ENCODE measurements around the gene TNFRSF25. TPM values are rescaled to one million over a fixed set of nuclear protein-coding genes. Genes with fewer than 3 reads are reported as not detected.
"Not testable (repeated sequence)": the region's sequence is repeated elsewhere in the genome, so short reads cannot be mapped to it uniquely, and the experiment has no call there.

Gene TNFRSF25
- polyA plus RNA-seq, 2 donors: 23.9 to 53.9 TPM

DNA sequence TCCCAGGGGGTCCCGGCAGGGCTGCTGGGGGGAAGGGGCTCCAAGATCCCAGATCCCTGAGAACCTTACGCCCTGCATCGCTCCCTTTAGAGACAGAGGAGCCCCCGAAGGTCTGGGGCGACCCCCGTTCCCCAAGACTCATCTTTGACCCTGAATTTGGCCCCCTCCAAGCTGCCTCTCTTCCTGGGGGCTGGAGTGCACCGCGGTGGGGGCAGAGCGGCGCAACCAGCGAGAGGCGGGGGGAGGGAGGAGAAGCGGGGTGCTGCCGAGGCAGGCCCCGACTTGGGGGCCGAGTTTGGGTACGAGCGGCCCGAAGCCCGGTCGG is 30.9 kb upstream of the TNFRSF25 start:
- peak overlapping the region in 1 of 2 donors; percentile 11 for H3K27ac ChIP-seq (ENCODE audit: low read depth in 2 of 2, low read length in 1 of 2)
- H3K4me1 ChIP-seq (ENCODE audit: control insufficient read depth in 2 of 2, insufficient read depth in 2 of 2, low read length in 1 of 2): peaks cover 2 to 6% of the 10 kb centered on the region in 2 donors
- no peaks in the 10 kb centered on the region for H3K36me3 ChIP-seq (ENCODE audit: control insufficient read depth in 2 of 2, insufficient read depth in 2 of 2, low read length in 1 of 2)
- 3 to 4% methylated on average over 11 to 21 of the region's 21 CpGs for WGBS, 2 donors
- peak overlapping the region; percentile 46 to 48 for H3K4me3 ChIP-seq (ENCODE audit: low read depth in 1 of 2, low read length in 2 of 2)
- no peaks in the 10 kb centered on the region for H3K9me3 ChIP-seq (ENCODE audit: control insufficient read depth in 2 of 2, insufficient read depth in 1 of 2, low read depth in 1 of 2, low read length in 1 of 2)
- no peaks in the 10 kb centered on the region for H3K27me3 ChIP-seq (ENCODE audit: control insufficient read depth in 1 of 2, insufficient read depth in 2 of 2, low read length in 2 of 2)

DNA sequence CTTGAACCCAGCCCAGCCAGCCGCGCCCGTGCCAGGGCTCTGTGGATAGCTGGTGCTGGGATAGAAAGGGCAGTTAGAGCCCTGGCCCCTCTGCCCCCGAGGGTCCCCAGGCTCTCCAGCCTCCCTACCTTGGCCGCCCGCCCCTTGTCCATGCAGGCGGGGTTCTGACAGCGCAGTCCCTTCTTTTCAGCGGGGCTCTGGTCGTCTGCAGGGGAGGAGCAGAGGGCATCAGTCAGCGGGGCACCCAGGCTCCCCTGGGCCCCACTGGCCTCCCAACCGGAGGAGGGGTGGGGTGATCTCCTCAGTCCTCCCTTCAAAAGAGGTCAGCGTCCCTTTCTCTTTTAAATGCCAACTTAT is 30.4 kb upstream of the TNFRSF25 start:
- H3K4me3 ChIP-seq (ENCODE audit: low read depth in 1 of 2, low read length in 2 of 2): peak overlapping the region in 1 of 2 donors; percentile 48

DNA sequence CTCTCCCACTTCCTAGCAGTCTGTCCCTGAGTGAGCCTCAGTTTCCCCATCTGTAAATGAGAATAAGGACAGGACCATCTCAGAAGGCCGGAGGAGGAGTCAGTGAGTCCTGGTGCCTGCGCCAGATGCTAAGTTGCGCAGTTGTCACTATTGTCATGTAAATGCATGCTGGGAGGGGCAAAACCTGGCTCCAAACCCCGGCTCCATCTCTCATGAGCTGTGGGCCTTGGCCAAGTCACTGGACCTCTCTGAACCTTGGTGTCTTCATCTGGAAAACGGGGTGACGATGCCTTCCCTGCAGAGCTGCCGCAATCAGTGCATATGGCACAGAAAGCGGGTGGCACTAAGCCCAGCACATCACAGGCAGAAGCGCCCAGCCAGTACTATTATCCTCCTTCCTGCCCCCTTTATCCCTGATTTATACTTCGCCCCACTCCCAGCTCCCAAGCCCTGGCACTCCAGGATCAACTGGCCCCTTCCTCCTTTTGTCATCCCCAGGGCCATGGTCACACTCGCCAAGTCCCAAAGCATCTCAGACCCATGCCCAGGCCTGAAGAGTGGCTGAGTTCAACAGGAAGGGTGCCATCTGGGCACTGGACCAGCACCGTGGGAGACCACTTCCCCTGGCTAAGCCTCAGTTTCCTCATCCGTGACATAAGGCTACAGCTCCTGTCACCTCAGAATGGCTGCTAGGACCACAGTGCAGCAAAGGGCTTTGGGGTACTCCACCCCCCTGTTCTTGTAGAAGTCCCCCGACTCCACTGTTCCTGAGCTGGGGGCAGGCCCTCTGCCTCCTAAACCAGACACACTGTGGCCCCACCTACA is 29.8 kb upstream of the TNFRSF25 start:
- H3K4me3 ChIP-seq (ENCODE audit: low read depth in 1 of 2, low read length in 2 of 2): no peak overlapping the region
- H3K36me3 ChIP-seq (ENCODE audit: control insufficient read depth in 2 of 2, insufficient read depth in 2 of 2, low read length in 1 of 2): no peaks in the 10 kb centered on the region
- no peaks in the 10 kb centered on the region for H3K9me3 ChIP-seq (ENCODE audit: control insufficient read depth in 2 of 2, insufficient read depth in 1 of 2, low read depth in 1 of 2, low read length in 1 of 2)
- H3K4me1 ChIP-seq (ENCODE audit: control insufficient read depth in 2 of 2, insufficient read depth in 2 of 2, low read length in 1 of 2): peaks cover 2 to 6% of the 10 kb centered on the region in 2 donors
- H3K27me3 ChIP-seq (ENCODE audit: control insufficient read depth in 1 of 2, insufficient read depth in 2 of 2, low read length in 2 of 2): no peaks in the 10 kb centered on the region
- H3K27ac ChIP-seq (ENCODE audit: low read depth in 2 of 2, low read length in 1 of 2): no peak overlapping the region
- 70 to 79% methylated on average over 14 of the region's 14 CpGs for WGBS, 2 donors

More for the DNA sequence above, 30.4 kb upstream of the TNFRSF25 start:
- Histone ChIP-seq H3K36me3 (ENCODE audit: control insufficient read depth in 2 of 2, insufficient read depth in 2 of 2, low read length in 1 of 2) (no peaks in the 10 kb centered on the region), H3K27ac (ENCODE audit: low read depth in 2 of 2, low read length in 1 of 2) (no peak overlapping the region), H3K27me3 (ENCODE audit: control insufficient read depth in 1 of 2, insufficient read depth in 2 of 2, low read length in 2 of 2) (no peaks in the 10 kb centered on the region), H3K9me3 (ENCODE audit: control insufficient read depth in 2 of 2, insufficient read depth in 1 of 2, low read depth in 1 of 2, low read length in 1 of 2) (no peaks in the 10 kb centered on the region), H3K4me1 (ENCODE audit: control insufficient read depth in 2 of 2, insufficient read depth in 2 of 2, low read length in 1 of 2) (peaks cover 2 to 6% of the 10 kb centered on the region in 2 donors)
- 23 to 27% methylated on average over 13 of the region's 13 CpGs for WGBS, 2 donors

DNA sequence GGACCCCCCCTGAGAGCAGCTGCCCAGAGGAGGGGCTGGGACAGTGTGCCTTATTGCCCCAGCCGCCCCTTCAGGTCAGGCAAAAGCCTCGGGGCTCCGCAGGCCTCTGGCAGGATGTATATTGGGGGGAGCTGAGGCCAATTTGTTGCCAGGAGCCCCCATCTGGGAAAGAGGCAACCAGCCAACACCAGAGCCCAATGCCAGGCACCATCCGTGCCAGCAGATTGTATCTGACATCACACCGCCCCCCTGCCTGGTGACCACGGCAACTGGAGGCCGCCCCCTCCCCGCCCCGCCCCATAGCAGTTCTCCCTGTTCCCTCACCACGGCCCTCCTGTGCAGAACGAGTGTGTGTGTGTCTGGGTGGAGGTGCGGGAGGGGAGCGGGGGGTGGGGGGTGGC is 29.1 kb upstream of the TNFRSF25 start:
- no peaks in the 10 kb centered on the region for H3K27me3 ChIP-seq (ENCODE audit: control insufficient read depth in 1 of 2, insufficient read depth in 2 of 2, low read length in 2 of 2)
- H3K27ac ChIP-seq (ENCODE audit: low read depth in 2 of 2, low read length in 1 of 2): no peak overlapping the region
- no peak overlapping the region for H3K4me3 ChIP-seq (ENCODE audit: low read depth in 1 of 2, low read length in 2 of 2)
- H3K4me1 ChIP-seq (ENCODE audit: control insufficient read depth in 2 of 2, insufficient read depth in 2 of 2, low read length in 1 of 2): peaks cover 2 to 6% of the 10 kb centered on the region in 2 donors
- H3K36me3 ChIP-seq (ENCODE audit: control insufficient read depth in 2 of 2, insufficient read depth in 2 of 2, low read length in 1 of 2): no peaks in the 10 kb centered on the region
- 51 to 57% methylated on average over 13 of the region's 13 CpGs for WGBS, 2 donors
- no peaks in the 10 kb centered on the region for H3K9me3 ChIP-seq (ENCODE audit: control insufficient read depth in 2 of 2, insufficient read depth in 1 of 2, low read depth in 1 of 2, low read length in 1 of 2)

DNA sequence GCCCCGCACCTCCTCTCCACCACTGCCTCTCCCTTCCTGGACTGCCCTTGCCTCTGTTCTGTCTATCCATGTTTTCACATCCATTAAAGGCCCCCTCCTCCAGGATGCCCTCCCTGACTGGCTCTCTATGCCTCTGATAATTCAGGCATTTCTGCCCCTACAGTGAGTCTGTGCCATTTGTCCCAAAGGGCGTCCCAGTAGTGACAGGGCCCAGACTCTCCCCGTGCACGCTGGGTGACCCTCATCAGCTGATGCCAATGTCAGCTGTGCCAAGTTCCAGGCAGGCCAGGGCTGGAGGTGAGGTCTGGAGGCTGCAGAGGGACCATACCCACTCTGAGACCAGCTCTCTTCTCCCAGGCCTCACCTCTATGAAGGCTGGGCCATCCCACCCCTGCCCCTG is 28.7 kb upstream of the TNFRSF25 start:
- no peaks in the 10 kb centered on the region for H3K27me3 ChIP-seq (ENCODE audit: control insufficient read depth in 1 of 2, insufficient read depth in 2 of 2, low read length in 2 of 2)
- peaks cover 2 to 6% of the 10 kb centered on the region in 2 donors for H3K4me1 ChIP-seq (ENCODE audit: control insufficient read depth in 2 of 2, insufficient read depth in 2 of 2, low read length in 1 of 2)
- no peak overlapping the region for H3K27ac ChIP-seq (ENCODE audit: low read depth in 2 of 2, low read length in 1 of 2)
- no peaks in the 10 kb centered on the region for H3K36me3 ChIP-seq (ENCODE audit: control insufficient read depth in 2 of 2, insufficient read depth in 2 of 2, low read length in 1 of 2)
- H3K9me3 ChIP-seq (ENCODE audit: control insufficient read depth in 2 of 2, insufficient read depth in 1 of 2, low read depth in 1 of 2, low read length in 1 of 2): no peaks in the 10 kb centered on the region
- WGBS, 2 donors: 76 to 84% methylated on average over 4 of the region's 4 CpGs
- no peak overlapping the region for H3K4me3 ChIP-seq (ENCODE audit: low read depth in 1 of 2, low read length in 2 of 2)

DNA sequence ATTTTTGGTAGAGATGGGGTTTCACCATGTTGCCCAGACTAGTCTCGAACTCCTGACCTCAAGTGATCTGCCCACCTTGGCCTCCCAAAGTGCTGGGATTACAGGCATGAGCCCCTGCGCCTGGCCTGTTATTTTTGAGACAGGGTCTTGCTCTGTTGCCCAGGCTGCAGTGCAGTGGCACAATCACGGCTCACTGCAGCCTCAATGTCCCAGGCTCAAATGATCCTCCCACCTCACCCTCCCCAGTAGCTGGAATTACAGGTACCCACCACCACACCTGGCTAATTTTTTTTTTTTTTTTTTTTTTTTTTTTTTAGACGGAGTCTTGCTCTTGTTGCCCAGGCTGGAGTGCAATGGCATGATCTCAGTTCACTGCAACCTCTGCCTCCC is 27.9 kb upstream of the TNFRSF25 start:
- not testable (repeated sequence) for H3K27ac ChIP-seq (ENCODE audit: low read depth in 2 of 2, low read length in 1 of 2); H3K9me3 ChIP-seq (ENCODE audit: control insufficient read depth in 2 of 2, insufficient read depth in 1 of 2, low read depth in 1 of 2, low read length in 1 of 2); H3K4me3 ChIP-seq (ENCODE audit: low read depth in 1 of 2, low read length in 2 of 2); H3K4me1 ChIP-seq (ENCODE audit: control insufficient read depth in 2 of 2, insufficient read depth in 2 of 2, low read length in 1 of 2); H3K36me3 ChIP-seq (ENCODE audit: control insufficient read depth in 2 of 2, insufficient read depth in 2 of 2, low read length in 1 of 2); H3K27me3 ChIP-seq (ENCODE audit: control insufficient read depth in 1 of 2, insufficient read depth in 2 of 2, low read length in 2 of 2)
- WGBS, 2 donors: 80 to 92% methylated on average over 4 of the region's 4 CpGs

DNA sequence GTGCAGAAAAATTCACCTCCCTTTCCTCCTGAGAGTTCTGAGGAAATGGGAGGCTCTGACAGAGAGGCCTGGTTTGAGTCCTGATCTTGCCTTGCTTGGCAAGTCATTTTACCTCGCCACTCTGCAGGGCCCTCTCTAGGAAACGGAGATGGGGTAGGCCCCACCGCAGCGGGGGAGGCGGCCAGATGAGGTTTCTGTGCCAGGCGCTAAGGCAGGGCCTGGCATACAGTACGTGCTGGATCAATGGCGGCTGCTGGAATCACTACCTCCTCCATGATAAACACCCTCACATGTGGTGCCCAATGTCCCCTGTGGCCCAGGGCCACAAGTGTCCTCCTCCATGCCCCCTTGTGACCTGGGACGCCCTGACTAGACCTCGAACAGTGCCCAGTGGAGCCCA is 26.0 kb upstream of the TNFRSF25 start:
- 49 to 65% methylated on average over 10 of the region's 10 CpGs for WGBS, 2 donors
- peaks cover 0 to 11% of the 10 kb centered on the region in 2 donors for H3K4me1 ChIP-seq (ENCODE audit: control insufficient read depth in 2 of 2, insufficient read depth in 2 of 2, low read length in 1 of 2)
- no peak overlapping the region for H3K4me3 ChIP-seq (ENCODE audit: low read depth in 1 of 2, low read length in 2 of 2)
- H3K9me3 ChIP-seq (ENCODE audit: control insufficient read depth in 2 of 2, insufficient read depth in 1 of 2, low read depth in 1 of 2, low read length in 1 of 2): no peaks in the 10 kb centered on the region
- H3K27ac ChIP-seq (ENCODE audit: low read depth in 2 of 2, low read length in 1 of 2): peak overlapping the region; percentile 95 to 98
- no peaks in the 10 kb centered on the region for H3K36me3 ChIP-seq (ENCODE audit: control insufficient read depth in 2 of 2, insufficient read depth in 2 of 2, low read length in 1 of 2)
- H3K27me3 ChIP-seq (ENCODE audit: control insufficient read depth in 1 of 2, insufficient read depth in 2 of 2, low read length in 2 of 2): no peaks in the 10 kb centered on the region

DNA sequence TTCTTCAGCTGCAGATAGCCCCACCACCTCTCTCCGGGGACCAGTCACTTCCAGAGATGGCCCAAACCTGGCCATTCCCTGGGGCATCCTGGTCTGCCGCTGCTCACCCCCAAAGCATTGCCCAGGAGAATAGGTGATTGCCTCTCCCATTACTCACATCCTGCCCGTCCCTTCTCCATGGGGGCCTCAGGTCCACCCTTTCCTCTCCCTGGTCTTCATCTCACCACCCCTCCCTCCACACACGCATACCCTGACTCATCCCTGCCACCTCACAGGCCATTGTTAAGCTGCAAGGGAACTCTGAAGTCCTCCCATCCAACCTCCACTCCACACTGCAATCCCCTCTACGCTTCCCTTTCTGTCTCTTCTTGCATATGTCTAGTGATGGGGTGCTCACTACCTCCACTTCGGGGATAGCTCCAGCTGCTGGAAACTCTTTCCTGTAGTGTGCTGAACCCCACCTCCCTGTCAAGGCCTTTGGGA is 25.5 kb upstream of the TNFRSF25 start, which contains the start of gene PLEKHG5:
Gene PLEKHG5 (minus strand): TSS at position 188 of the 483 bp plus-strand sequence. CDS start 14,096 bp downstream, outside the sequence.
- Histone ChIP-seq H3K27ac (ENCODE audit: low read depth in 2 of 2, low read length in 1 of 2) (peak within 1 kb of the TSS; percentile 95 to 98), H3K36me3 (ENCODE audit: control insufficient read depth in 2 of 2, insufficient read depth in 2 of 2, low read length in 1 of 2) (no peaks in the 10 kb centered on the region), H3K4me3 (ENCODE audit: low read depth in 1 of 2, low read length in 2 of 2) (peak within 1 kb of the TSS; percentile 67 to 81), H3K9me3 (ENCODE audit: control insufficient read depth in 2 of 2, insufficient read depth in 1 of 2, low read depth in 1 of 2, low read length in 1 of 2) (no peaks in the 10 kb centered on the region), H3K4me1 (ENCODE audit: control insufficient read depth in 2 of 2, insufficient read depth in 2 of 2, low read length in 1 of 2) (peaks cover 0 to 14% of the 10 kb centered on the region in 2 donors), H3K27me3 (ENCODE audit: control insufficient read depth in 1 of 2, insufficient read depth in 2 of 2, low read length in 2 of 2) (no peaks in the 10 kb centered on the region)
- WGBS, 2 donors: 46 to 54% methylated on average over 6 of the region's 6 CpGs

DNA sequence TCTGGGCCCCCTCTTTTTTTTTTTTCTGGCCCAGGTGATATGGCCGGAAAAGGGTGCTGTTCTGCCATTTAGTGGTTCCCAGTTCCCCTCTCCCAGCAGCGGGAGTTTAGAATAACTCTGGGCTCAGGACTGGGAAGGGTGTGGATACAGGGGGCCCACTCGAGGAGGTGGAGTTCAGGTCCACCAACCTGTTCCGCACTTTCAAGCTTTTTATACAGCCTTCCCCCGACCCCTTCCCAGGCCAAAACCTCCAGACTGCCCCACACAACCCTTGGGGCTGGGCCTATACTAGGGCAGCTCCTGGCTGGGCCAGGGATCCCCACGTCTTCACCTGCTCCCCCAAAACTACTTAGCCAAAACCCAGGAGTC is 25.1 kb upstream of the TNFRSF25 start:
- no peaks in the 10 kb centered on the region for H3K27me3 ChIP-seq (ENCODE audit: control insufficient read depth in 1 of 2, insufficient read depth in 2 of 2, low read length in 2 of 2)
- peak overlapping the region; percentile 67 to 81 for H3K4me3 ChIP-seq (ENCODE audit: low read depth in 1 of 2, low read length in 2 of 2)
- 26 to 36% methylated on average over 6 of the region's 6 CpGs for WGBS, 2 donors
- no peaks in the 10 kb centered on the region for H3K9me3 ChIP-seq (ENCODE audit: control insufficient read depth in 2 of 2, insufficient read depth in 1 of 2, low read depth in 1 of 2, low read length in 1 of 2)
- peaks cover 3 to 17% of the 10 kb centered on the region in 2 donors for H3K4me1 ChIP-seq (ENCODE audit: control insufficient read depth in 2 of 2, insufficient read depth in 2 of 2, low read length in 1 of 2)
- H3K36me3 ChIP-seq (ENCODE audit: control insufficient read depth in 2 of 2, insufficient read depth in 2 of 2, low read length in 1 of 2): no peaks in the 10 kb centered on the region
- peak overlapping the region; percentile 95 to 98 for H3K27ac ChIP-seq (ENCODE audit: low read depth in 2 of 2, low read length in 1 of 2)

Measured in esophagus (tissue), 2 donors.